H9 (cell line): Measurements from ENCODE around the gene YDJC. TPM values are rescaled to one million over a fixed set of nuclear protein-coding genes. Genes with fewer than 3 reads are reported as not detected.
A peak's percentile ranks its signal among the peaks of the same experiment; 100 is the strongest.

ENCODE experiments used
- DNase-seq: peaks from one replicate; pipeline ENCODE4 v3.0.0-alpha.2; 2017
- H2AFZ ChIP-seq: one replicate; pipeline ENCODE4 v1.6.1; 2013; ENCODE audit warnings: mild to moderate bottlenecking, low read length, control low read depth, moderate library complexity
- H2AK5ac ChIP-seq: 2 replicates; pipeline ENCODE4 v1.6.1; 2013; ENCODE audit warnings: low read length, control low read depth, mixed read lengths; ENCODE audit not compliant: insufficient read length
- H2BK120ac ChIP-seq: one replicate; pipeline ENCODE4 v1.6.1; 2013; ENCODE audit warnings: low read depth, mild to moderate bottlenecking, low read length, control low read depth, inconsistent platforms; ENCODE audit not compliant: poor library complexity, severe bottlenecking
- H2BK12ac ChIP-seq: 2 replicates; pipeline ENCODE4 v1.6.1; 2013; ENCODE audit warnings: low read length, control low read depth, mixed read lengths, low read depth; ENCODE audit not compliant: insufficient read length
- H2BK15ac ChIP-seq: 2 replicates; pipeline ENCODE4 v1.6.1; 2013; ENCODE audit warnings: low read depth, low read length, control low read depth
- H2BK20ac ChIP-seq: one replicate; pipeline ENCODE4 v1.6.1; 2013; ENCODE audit warnings: low read depth, mild to moderate bottlenecking, low read length, control low read depth, inconsistent platforms; ENCODE audit not compliant: poor library complexity, severe bottlenecking
- H2BK5ac ChIP-seq: 2 replicates; pipeline ENCODE4 v1.6.1; 2013; ENCODE audit warnings: low read length, control low read depth, mixed read lengths; ENCODE audit not compliant: insufficient read length
- H3K14ac ChIP-seq: 2 replicates; pipeline ENCODE4 v1.6.1; 2013; ENCODE audit warnings: low read length, control low read depth; ENCODE audit not compliant: insufficient read depth
- H3K18ac ChIP-seq: 2 replicates; pipeline ENCODE4 v1.6.1; 2013; ENCODE audit warnings: low read depth, mild to moderate bottlenecking, mixed read lengths, low read length, control low read depth; ENCODE audit not compliant: insufficient read length
- H3K23ac ChIP-seq: 2 replicates; pipeline ENCODE4 v1.6.1; 2013; ENCODE audit warnings: low read length, control low read depth, mixed read lengths, low read depth; ENCODE audit not compliant: insufficient read length
- H3K23me2 ChIP-seq: 2 replicates; pipeline ENCODE4 v1.6.1; 2013; ENCODE audit warnings: low read depth, mild to moderate bottlenecking, mixed read lengths, low read length, control low read depth; ENCODE audit not compliant: insufficient read length, poor library complexity, severe bottlenecking
- H3K27ac ChIP-seq: 2 replicates; pipeline ENCODE4 v1.5.1; 2013; ENCODE audit warnings: low read length, control low read depth, mixed read lengths, low read depth; ENCODE audit not compliant: insufficient read length
- H3K27me3 ChIP-seq: 2 replicates; pipeline ENCODE4 v1.6.1; 2013; ENCODE audit warnings: low read length, control low read depth, inconsistent platforms; ENCODE audit not compliant: insufficient read depth
- H3K4ac ChIP-seq: 2 replicates; pipeline ENCODE4 v1.6.1; 2013; ENCODE audit warnings: low read depth, mild to moderate bottlenecking, control low read depth, inconsistent platforms, low read length, moderate library complexity
- H3K4me1 ChIP-seq: 2 replicates; pipeline ENCODE4 v1.6.1; 2013; ENCODE audit warnings: low read length, control low read depth, inconsistent platforms; ENCODE audit not compliant: insufficient read depth
- H3K4me2 ChIP-seq: 2 replicates; pipeline ENCODE4 v1.6.1; 2013; ENCODE audit warnings: low read length, control low read depth, mixed read lengths; ENCODE audit not compliant: insufficient read length, insufficient read depth
- H3K56ac ChIP-seq: 2 replicates; pipeline ENCODE4 v1.6.1; 2013; ENCODE audit warnings: low read depth, mild to moderate bottlenecking, mixed read lengths, low read length, control low read depth; ENCODE audit not compliant: insufficient read length
- H3K79me1 ChIP-seq: 2 replicates; pipeline ENCODE4 v1.6.1; 2013; ENCODE audit warnings: low read depth, mild to moderate bottlenecking, moderate library complexity, low read length, control low read depth, inconsistent platforms; ENCODE audit not compliant: insufficient read depth, poor library complexity, severe bottlenecking
- H3K79me2 ChIP-seq: 2 replicates; pipeline ENCODE4 v1.6.1; 2013; ENCODE audit warnings: low read length, control low read depth, inconsistent platforms; ENCODE audit not compliant: insufficient read depth
- H3K9ac ChIP-seq: 2 replicates; pipeline ENCODE4 v1.6.1; 2013; ENCODE audit warnings: low read length, control low read depth, mixed read lengths; ENCODE audit not compliant: insufficient read length; ENCODE audit errors: extremely low read depth
- H3K9me3 ChIP-seq: one replicate; pipeline ENCODE4 v1.6.1; 2013; ENCODE audit warnings: low read depth, low read length, inconsistent platforms; ENCODE audit not compliant: control insufficient read depth
- H3T11ph ChIP-seq: one replicate; pipeline ENCODE4 v1.6.1; 2013; ENCODE audit warnings: mild to moderate bottlenecking, low read length, control low read depth, inconsistent platforms
- H4K20me1 ChIP-seq: one replicate; pipeline ENCODE4 v1.6.1; 2013; ENCODE audit not compliant: control insufficient read depth, insufficient read length, insufficient read depth
- H4K5ac ChIP-seq: 2 replicates; pipeline ENCODE4 v1.6.1; 2013; ENCODE audit warnings: low read depth, mild to moderate bottlenecking, mixed read lengths, low read length, control low read depth; ENCODE audit not compliant: insufficient read length
- H4K8ac ChIP-seq: replicated peaks from 2 replicates; pipeline ENCODE4 v1.6.1; 2013; ENCODE audit warnings: low read length, control low read depth, mixed read lengths, low read depth; ENCODE audit not compliant: insufficient read length
- H4K91ac ChIP-seq: 2 replicates; pipeline ENCODE4 v1.6.1; 2013; ENCODE audit warnings: low read depth, mild to moderate bottlenecking, moderate library complexity, mixed read lengths, low read length, control low read depth; ENCODE audit not compliant: insufficient read length
- H3K27ac Mint-ChIP-seq, 3 experiments: 2 replicates in 2 of 3; 3 replicates in 1 of 3; pipeline ENCODE4 v1.8.0; 2020 to 2021; ENCODE audit warnings: mixed read lengths in 3 of 3, mild to moderate bottlenecking in 1 of 3, moderate library complexity in 1 of 3
- H3K27me3 Mint-ChIP-seq: 2 replicates; pipeline ENCODE4 v1.8.0; 2021; ENCODE audit warnings: low read depth, mild to moderate bottlenecking, moderate library complexity, mixed read lengths
- H3K36me3 Mint-ChIP-seq, 3 experiments: 2 replicates in 2 of 3; 3 replicates in 1 of 3; pipeline ENCODE4 v1.8.0; 2020 to 2021; ENCODE audit warnings: low read depth in 3 of 3, mixed read lengths in 3 of 3; ENCODE audit not compliant: insufficient read depth in 1 of 3
- H3K4me1 Mint-ChIP-seq, 2 experiments: 2 replicates each; pipeline ENCODE4 v1.8.0; 2020; ENCODE audit warnings: mixed read lengths in 2 of 2
- H3K4me3 Mint-ChIP-seq, 2 experiments: 2 replicates in 1 of 2; 3 replicates in 1 of 2; pipeline ENCODE4 v1.8.0; 2020 to 2021; ENCODE audit warnings: mild to moderate bottlenecking in 2 of 2, mixed read lengths in 2 of 2, moderate library complexity in 1 of 2
- H3K9me3 Mint-ChIP-seq, 2 experiments: 2 replicates in 1 of 2; 3 replicates in 1 of 2; pipeline ENCODE4 v1.8.0; 2020; ENCODE audit warnings: mild to moderate bottlenecking in 2 of 2, mixed read lengths in 2 of 2, moderate library complexity in 1 of 2
- CTCF ChIP-seq: fragments of 200-600 bp; sonication (generic); conservative IDR thresholded peaks from 3 replicates; pipeline ENCODE4 v1.8.0; 2021; ENCODE audit warnings: antibody characterized with exemption, mild to moderate bottlenecking
- WGBS: extraction: QIAGEN DNeasy Blood & Tissue Kit; methylation state at CpG from one replicate; pipeline ENCODE4 v1.1.7; 2013; ENCODE audit warnings: missing lambda C conversion rate, low lambda C conversion rate, mixed read lengths; ENCODE audit not compliant: insufficient read length; ENCODE audit errors: extremely low coverage; 5-methylcytosine and 5-hydroxymethylcytosine counted together
- total RNA-seq: library from RNA; stranded (reverse); gene quantifications from 2 replicates; pipeline ENCODE4 v1.2.1, GENCODE V29; 2021

YDJC gene
- total RNA-seq, 1 experiment from 2014 or later, result 30.2 TPM

DNA sequence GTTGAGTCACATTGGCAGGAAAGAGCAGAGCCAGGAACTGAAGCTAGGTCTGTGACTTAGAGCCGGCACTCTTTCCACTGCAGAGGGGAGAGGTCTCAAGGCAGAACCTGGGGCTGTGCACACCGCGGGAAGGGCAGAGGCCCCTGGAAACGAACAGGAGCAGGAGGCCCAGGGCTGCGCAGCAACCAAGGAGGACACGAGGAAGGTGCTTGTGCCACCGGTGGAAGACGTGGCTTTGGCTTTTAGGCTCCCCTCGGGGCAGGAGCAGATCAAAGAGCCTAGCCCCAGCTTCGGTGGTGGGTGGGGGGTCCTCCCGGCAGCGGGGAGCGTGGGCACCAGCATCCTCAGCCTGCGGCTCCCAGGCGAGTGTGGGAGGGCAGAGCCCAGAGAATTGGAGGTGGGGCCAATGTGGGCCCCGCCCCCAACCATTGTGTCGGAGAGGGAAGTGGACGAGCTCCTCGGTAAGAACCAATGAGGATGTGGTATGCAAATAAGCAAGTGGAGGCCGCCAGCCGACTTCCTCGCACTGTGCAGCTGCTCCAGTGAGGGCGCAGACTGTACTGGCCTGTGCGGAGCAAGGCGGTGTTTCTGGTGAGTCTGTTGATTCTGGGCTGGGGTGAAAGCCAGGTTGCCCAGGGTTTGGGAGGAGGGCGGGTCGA, 2.5 kb upstream of the YDJC start, which contains the start of gene CCDC116:
Gene CCDC116 (plus strand): TSS at position 524 of the 659 bp plus-strand sequence. CDS start 422 bp downstream, outside the sequence.
- Histone ChIP-seq H4K5ac (no peak within 1 kb of the TSS), H3K14ac (no peak within 1 kb of the TSS), H3K9me3 (no peaks in the 10 kb centered on the region), H3K4ac (no peak within 1 kb of the TSS), H3K27ac (no peak within 1 kb of the TSS), H4K8ac (no peak within 1 kb of the TSS), H2BK5ac (no peak within 1 kb of the TSS), H2BK120ac (no peak within 1 kb of the TSS), H3K56ac (no peak within 1 kb of the TSS), H2AFZ (no peak within 1 kb of the TSS), H3K79me2 (no peaks in the 10 kb centered on the region), H2BK20ac (no peak within 1 kb of the TSS), H3K23ac (no peak within 1 kb of the TSS), H3K79me1 (peaks cover 2% of the 10 kb centered on the region), H3K27me3 (no peaks in the 10 kb centered on the region; the same call in 1 of the 2 replicates), H2BK12ac (no peak within 1 kb of the TSS), H3K23me2 (peaks cover 5% of the 10 kb centered on the region), H3K18ac (no peak within 1 kb of the TSS), H4K91ac (no peak within 1 kb of the TSS), H2BK15ac (no peak within 1 kb of the TSS), H4K20me1 (no peaks in the 10 kb centered on the region), H3T11ph (no peak within 1 kb of the TSS), H2AK5ac (no peak within 1 kb of the TSS), H3K9ac (no peak within 1 kb of the TSS), H3K4me2 (no peak within 1 kb of the TSS), H3K4me1 (no peaks in the 10 kb centered on the region)
- Mint-ChIP-seq H3K9me3 (no peaks in the 10 kb centered on the region; a peak in 1 of 5 replicates), H3K36me3 (peaks cover 5 to 12% (median 10%) of the 10 kb centered on the region in 3 experiments), H3K27me3 (peaks cover 27% of the 10 kb centered on the region), H3K4me3 (no peak within 1 kb of the TSS; a peak in 1 of 5 replicates), H3K27ac (no peak within 1 kb of the TSS), H3K4me1 (peaks cover 0 to 7% of the 10 kb centered on the region in 2 experiments)
- no peak for TF ChIP-seq CTCF
- WGBS, result no CpG with 5 or more reads among the region's 27 CpGs
- peak; percentile 77 for DNase-seq
